Measurements from ENCODE around the gene MCCD1.
"Not testable (repeated sequence)": the region's sequence is repeated elsewhere in the genome, so short reads cannot be mapped to it uniquely, and the experiment has no call there.

MCCD1 gene

DNA sequence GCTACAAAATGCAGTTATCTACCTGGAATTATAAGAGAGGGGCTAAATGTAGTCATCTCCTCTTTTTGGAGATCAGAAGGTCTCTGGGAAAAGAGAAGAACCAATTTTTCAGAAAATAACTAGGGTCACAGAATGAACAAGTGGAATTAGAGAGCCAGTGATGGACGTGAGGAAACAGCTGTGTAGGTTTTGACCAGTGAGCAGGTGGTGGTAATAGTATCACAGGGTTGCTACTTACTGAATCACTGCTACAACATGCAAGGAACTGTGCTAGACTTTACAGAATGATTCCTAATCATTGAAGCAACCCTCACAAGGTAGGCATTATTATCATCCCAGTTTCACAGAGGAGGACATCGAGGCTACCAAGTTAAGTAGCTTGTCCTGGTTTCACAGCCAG lies 15.9 kb downstream of the MCCD1 start:
- DNase-seq, result no peak

DNA sequence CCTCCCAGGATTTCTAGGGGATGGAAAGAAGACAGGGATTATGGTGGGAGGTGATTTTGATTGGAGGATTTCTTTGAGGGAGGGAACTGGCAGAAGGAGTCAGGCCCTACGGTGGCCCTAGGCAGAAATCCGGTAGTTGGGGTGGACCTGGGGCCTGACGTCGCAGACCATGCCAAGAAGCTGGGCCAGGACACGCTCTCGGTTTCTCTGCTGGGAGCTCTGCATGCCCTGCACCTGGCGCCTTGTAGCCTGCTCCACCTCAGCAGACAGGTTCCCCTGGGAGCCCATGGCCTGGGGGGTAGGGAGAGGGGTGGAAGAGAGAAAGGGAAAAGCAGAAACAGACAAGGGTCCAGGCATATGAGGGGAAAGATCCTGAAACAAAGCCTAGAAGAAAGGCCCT lies 16.5 kb downstream of the MCCD1 start:
- no peak for DNase-seq

DNA sequence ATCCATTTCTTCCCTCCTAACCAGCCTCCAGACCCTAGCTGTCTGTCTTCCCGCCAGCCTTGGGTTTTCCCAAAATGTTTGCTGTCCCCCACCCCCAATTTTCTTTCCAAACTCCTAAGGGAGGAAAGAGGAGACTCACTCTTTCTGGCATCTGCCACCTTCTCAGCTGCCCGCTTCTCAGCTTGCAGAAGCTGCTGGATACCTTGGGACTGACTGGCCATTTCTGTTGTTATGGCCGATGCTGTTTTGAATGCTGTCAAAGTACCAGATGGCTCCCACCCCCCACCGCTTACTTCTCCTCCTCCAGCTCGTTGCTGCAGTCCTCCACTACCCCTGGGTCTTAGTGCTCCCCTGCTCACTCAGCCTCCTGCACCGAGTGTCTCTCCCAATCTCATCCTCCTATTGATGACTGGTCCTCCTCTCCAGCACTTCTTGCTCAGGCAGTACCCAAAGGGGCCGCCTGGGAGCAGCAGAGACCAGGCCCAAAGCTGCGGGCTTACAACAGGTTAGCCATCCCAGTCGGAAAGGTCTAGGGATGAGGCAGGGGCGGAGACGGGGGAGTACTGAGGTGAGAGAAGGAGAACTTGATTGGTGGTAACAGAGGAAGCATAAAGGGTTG lies 17.7 kb downstream of the MCCD1 start, which contains the start of gene ATP6V1G2:
Gene ATP6V1G2, minus strand, starts transcription at position 270 of the 619 bp plus-strand sequence. Its CDS starts 49 bp downstream, at position 221.
- peak; percentile 89 for DNase-seq

DNA sequence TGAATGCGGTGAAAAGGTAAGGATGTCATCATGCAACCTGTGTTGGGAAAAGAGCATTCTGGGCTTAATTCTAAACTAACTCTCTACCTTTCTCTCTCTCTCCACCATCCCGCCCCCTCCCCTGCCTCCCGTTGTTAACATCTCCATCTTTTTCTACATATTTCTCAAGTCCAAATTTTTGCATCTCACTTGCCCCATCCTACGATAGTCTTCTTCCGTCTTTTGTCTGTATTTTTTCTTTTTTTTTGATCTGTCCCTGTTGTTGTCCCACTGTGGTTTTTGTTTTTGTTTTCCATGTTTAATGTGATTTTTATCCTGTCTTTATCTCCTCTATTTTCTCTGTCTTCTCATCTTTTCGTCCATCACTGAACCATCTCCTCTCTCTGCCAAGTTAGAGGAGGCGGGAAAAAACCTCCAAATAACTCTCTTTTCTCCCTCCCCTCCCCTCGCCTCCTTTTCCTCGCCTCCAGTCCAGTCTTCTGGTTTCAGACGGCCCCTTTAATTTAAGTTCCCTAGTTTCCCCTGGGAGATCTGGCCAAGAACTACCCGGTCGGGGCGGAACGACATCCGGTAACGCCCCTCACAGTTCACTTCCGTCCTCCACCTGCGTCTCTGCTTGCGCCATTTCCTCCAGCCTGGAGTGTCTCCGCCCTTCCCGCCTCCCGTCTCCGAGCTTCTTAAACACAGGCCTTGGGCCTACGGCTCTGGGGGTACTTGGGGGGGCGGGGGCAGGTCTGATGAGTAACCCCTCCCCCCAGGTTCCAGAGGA lies 18.4 kb downstream of the MCCD1 start, which contains the start of gene NFKBIL1:
Gene NFKBIL1, plus strand, starts transcription at position 651 of the 769 bp plus-strand sequence. Its CDS starts 87 bp downstream, at position 738.
- peak; percentile 92 for DNase-seq

DNA sequence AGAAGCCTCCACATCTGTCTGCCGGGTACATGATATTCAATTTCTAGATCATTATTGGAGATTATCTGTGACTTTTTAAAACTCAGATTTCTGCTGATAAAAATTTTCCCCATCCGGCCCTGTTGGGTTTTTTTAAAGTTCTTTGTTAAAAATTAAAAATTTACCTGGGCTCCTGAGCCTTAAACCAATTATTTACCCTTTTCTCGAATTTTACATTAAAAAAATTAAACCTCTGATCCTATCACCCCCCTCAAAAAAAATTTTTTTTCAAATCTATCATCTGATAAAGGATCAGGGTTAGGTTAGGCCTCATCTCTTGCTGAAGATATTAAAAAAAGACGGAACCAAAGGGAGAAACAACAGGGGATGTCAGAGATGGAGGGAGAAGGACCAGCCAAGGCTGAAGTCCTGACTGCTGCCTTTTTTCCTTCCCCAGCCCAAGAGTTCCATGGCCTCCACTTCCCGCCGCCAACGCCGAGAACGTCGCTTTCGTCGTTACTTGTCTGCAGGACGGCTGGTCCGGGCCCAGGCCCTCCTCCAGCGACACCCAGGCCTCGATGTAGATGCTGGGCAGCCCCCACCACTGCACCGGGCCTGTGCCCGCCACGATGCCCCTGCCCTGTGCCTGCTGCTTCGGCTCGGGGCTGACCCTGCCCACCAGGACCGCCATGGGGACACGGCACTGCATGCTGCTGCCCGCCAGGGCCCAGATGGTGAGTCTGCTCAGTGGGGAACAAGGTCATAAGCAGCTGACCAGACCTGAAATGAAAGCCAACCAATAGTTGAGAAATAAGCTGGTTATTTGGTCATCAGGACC lies 19.2 kb downstream of the MCCD1 start:
- no peak for DNase-seq

DNA sequence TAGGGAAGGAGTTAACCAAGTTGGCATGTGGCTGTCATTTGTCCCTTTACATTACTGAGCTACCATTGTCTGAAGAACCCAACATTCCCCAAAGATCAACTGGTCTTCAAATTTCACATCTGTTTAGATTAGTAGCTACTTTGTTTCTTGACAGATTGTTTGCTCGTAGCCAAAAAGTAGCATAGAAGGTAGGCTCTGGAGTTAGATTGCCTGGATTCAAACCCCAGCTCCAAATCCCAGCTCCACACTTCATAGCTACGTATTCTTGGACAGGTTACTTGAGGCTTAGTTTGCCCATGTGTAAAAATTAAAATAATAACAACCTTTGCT lies 19.7 kb downstream of the MCCD1 start:
- no peak for DNase-seq

DNA sequence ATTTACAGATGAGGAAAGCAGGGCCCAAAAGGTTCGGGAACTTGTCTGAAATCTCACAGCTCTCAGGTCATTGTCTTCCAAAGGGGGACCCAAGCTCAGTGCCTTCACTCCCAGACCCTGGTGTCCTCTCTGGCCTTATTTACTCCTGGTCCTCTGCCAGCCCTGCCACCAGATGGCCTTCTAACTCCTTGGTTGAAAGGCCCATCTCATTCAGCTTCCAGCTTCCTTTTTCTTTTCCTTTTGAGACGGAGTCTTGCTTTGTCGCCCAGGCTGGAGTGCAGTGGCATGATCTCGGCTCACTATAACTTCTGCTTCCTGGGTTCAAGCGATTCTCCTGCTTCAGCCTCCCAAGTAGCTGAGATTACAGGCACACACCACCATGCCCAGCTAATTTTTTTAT lies 22.6 kb downstream of the MCCD1 start:
- not testable (repeated sequence) for DNase-seq

DNA sequence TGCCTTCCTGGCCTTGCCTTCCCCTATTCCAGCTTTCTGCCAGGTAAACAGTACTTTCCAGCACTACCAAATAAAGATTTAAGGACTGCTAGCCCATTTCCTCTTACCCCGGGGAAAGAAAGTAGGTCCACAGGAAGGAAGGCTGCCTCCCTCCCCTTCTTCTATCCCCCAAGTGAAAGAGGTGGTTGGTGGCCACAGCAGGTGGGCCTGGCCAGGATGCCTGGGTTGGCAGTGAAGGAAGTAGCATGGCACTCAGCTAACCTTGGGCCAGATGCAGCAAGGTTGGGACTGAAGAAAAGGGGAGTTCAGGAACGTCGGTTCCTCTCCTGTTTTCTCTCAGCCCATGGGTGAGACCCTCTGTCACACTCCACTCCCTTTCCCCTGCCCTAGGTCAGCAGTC lies 27.5 kb downstream of the MCCD1 start:
- no peak for DNase-seq

DNA sequence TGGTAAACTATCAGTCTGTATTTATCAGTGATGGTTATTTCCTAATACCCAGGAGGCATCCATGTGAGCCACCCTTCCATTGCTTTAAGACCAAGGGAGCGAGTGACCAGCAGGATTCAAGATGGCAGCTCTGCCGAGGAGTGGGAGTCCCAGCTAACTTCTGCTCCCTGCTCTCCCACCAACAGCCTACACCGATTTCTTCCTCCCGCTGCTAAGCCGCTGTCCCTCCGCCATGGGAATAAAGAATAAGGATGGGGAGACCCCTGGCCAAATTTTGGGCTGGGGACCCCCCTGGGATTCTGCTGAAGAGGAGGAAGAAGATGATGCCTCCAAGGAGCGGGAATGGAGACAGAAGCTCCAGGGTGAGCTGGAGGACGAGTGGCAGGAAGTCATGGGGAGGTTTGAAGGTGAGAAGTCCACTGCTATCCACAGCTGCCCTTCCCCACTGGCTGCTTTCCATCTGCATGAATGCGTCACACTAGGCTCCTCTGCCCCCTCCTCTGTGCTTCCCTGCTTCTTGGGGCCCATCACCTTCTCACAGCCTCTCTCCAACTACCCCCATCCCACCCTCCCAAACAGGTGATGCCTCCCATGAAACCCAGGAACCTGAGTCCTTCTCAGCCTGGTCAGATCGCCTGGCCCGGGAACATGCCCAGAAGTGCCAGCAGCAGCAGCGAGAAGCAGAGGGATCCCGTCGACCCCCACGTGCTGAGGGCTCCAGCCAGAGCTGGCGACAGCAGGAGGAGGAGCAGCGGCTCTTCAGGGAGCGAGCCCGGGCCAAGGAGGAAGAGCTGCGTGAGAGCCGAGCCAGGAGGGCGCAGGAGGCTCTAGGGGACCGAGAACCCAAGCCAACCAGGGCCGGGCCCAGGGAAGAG lies 28.9 kb downstream of the MCCD1 start:
- no peak for DNase-seq

DNA sequence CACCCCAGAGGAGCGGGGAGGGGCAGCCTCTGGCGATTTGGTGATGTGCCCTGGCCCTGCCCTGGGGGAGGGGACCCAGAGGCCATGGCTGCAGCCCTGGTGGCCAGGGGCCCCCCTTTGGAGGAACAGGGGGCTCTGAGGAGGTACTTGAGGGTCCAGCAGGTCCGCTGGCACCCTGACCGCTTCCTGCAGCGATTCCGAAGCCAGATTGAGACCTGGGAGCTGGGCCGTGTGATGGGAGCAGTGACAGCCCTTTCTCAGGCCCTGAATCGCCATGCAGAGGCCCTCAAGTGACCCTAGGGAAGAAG lies 29.5 kb downstream of the MCCD1 start:
- DNase-seq, result no peak

DNA sequence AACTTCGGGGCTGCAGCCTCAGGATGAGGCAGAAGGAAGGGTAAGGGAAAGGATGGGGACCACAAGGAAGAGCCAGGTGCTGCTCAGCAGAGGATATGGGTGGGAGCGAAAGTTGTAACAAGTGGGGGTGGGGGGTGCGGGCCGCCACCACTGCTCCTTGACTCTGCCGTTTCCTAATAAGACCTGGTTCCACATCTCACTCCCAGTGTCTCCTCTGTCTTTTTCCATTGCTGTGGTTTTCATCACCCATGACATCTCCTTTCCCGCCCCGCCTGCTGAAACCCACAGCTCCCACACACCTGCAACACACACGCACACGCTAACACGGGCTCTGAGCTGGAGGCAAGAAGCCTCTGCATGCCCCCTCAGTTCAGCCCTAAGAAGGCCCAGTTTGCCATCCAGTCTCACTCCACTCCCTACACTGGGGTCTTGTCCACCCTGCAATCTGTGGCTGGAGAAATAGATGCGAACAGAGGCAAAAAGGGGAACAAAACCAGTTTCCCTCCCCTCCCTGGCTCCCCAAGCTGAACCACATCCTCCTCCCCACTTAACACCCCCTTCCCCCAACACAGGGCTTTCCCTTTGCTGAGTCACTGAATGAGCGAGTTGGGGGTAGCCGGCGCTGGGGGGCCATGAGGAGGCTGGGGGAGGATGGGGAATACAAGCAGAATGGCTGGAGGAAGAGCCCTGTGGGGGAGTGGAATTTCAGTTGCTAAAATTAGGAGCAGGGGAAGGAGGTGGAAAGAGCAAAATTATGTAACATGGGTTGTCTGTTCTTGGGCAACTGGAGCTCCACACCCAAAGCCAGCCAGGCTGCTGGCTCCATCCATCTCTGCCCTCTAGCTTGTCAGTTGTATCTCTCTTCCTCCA lies 30.1 kb downstream of the MCCD1 start:
- DNase-seq, result no peak

DNA sequence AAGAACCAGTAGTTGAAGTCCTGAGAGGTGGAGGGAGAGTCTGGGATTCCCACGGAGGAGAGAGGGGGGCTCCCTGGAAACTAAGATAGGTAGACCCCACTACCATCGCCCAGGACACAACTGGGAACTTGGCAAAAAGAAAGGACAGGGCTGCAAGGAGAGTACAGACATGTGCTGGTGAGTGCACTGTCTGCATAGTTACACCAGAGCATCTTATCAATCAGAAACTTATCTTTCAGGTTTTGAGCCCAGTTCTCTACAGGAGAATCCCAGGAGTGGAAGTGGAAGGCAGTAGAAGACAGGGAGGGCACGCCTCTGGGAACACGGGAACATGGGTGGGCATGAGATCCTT lies 30.8 kb downstream of the MCCD1 start:
- DNase-seq, result no peak

DNA sequence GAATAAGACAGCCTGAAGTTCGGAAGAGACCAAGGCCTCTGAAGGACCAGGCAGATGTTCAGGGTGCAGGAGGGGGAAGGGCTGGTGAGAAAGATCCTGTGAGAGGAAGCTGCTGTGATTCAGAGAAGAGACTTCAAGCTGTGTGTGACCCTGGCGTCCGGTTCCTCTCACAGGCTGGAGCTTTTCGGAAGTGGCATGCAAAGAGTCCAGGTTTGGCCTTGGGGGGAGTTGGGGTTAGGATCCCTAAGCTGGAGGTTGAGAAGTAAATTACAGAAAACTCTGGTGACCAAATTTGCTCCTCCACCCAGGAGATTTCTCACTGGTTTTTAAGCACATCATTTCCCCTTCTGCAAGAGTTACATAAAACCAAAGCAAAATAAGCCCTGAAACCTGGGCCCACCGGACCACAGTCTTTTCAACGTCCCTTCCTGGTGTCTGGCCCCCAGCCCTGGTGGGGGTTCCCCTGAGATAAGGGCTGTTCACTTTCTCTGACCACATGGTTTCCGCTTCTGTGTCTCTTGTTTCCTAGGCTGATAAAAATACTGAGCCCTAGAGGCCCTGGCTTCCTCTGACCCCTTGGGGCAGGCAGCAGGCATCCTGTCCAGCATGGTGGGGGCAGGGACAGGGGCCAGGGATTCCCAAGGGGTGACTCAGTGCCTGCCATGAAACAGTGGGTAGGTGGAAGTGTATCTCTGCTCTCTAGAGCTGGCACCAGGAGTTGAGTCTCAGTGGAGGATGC lies 31.4 kb downstream of the MCCD1 start:
- no peak for DNase-seq

DNA sequence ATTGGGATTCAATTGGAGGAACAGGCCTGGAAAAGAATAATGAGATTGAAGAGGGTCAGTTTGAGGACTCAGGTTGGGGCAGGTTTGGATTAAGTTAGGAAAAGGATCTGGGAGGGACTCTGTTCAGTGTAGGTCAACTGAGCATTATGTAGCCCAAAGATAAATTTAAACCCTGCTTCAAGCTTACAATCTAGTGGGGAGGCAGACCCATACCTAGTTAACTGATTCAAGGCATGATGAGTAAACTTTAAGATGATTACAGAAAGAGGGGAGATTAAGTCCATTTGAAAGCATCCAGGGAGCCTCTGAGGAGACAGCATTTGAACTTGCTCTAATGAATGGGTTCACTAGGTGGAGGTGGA lies 31.9 kb downstream of the MCCD1 start:
- DNase-seq, result no peak

DNA sequence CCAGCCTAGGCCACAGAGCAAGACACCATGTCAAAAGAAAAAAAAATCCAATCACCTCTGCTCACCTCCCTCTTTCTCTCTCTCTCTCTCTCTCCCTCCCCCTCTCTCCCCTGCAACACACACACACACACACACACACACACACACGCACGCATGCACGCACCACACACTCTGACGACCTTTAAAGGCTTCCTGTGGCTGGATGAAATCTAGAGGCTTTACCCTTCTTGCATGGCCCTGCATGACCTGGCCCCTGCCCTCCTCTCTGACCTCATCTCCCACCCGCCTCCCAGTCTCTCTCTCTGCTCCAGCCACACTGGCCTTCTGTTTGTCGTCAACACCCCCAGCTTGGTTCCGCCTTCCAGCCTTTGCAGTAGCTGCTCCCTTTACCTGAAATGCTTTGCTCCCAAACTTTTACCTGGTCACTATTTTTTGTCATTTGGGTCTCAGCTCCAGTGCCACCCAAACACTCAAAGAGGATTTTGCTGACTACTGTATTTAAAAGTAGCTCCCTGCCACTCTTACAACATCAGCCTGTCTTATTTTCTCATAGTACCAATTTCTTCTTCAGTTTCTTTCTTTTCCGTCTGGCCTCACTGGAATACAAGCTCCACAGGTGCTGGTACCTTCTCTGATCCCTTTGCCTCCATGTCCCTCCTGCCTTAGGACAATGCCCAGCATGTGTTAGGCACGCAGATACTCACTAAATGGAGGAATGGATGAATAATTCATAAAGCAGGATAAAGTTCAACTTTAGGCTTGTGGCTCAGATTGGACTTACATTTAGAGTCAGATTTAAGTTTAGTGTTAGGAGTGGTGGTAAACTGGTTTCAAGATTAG lies 39.0 kb downstream of the MCCD1 start:
- no peak for DNase-seq

DNA sequence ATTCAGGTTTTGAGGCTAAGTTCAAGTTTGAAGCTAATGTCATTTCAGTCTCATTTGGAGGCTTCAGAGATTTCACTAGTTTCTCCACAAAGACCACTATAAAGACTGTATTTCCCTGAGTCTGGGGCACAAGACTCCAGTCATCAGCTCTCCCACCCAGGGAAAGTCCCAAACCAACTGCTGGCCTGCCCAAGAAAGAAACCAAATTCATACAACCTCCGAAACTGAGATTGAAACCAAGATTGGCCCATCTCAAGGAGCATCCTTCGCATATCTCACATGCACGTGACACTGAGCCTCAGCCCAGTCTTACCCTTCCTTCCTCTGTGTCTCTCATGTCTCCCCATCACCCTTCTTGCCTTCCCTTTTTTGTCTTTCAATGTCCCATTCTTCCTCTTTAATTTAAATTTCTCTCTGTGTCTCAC lies 39.8 kb downstream of the MCCD1 start:
- no peak for DNase-seq

DNA sequence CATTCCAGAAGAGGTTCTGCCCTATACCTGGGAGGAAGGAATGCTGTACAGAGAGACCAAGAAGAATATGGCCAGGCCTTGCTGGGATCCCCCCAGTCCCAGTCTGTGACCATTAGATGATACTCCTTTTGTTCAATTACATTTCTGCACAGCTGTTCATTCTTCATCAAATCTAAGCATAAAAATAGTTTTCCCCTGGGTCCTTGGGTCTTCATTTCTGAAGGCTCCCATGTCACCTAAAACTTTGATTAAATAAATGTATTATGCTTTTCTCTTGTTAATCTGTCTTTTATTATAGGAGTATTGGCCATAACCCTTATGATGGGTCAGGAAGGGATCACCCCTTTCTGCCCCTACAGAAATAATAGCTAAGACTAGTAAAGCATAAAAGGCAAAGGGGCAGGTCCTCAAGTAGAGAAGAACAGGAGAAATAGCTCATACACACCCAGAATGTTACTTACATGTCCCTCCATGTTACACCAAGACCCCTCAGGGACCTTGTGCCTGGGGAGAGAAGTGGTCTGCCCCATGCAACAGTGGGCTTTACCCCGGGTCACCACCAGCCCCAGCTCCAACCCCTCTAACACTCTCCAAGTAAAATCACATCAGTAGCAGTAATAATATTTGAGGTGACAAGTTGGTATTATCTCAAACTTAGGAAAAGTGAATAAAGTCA lies 41.2 kb downstream of the MCCD1 start:
- DNase-seq, result no peak

DNA sequence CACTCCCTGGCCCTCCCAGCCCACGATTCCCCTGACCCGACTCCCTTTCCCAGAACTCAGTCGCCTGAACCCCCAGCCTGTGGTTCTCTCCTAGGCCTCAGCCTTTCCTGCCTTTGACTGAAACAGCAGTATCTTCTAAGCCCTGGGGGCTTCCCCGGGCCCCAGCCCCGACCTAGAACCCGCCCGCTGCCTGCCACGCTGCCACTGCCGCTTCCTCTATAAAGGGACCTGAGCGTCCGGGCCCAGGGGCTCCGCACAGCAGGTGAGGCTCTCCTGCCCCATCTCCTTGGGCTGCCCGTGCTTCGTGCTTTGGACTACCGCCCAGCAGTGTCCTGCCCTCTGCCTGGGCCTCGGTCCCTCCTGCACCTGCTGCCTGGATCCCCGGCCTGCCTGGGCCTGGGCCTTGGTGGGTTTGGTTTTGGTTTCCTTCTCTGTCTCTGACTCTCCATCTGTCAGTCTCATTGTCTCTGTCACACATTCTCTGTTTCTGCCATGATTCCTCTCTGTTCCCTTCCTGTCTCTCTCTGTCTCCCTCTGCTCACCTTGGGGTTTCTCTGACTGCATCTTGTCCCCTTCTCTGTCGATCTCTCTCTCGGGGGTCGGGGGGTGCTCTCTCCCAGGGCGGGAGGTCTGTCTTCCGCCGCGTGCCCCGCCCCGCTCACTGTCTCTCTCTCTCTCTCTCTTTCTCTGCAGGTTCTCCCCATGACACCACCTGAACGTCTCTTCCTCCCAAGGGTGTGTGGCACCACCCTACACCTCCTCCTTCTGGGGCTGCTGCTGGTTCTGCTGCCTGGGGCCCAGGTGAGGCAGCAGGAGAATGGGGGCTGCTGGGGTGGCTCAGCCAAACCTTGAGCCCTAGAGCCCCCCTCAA lies 43.5 kb downstream of the MCCD1 start, which contains the start of gene LTA:
Gene LTA, plus strand, starts transcription at position 249 of the 871 bp plus-strand sequence. Its CDS starts 454 bp downstream, at position 703.
- DNase-seq, result no peak
